Measurements from ENCODE around the gene GALNT4.

- no peak for TF ChIP-seq CTCF (IDR thresholded peaks at IDR 0.05)
- no peak for TF ChIP-seq POLR2AphosphoS5 (IDR thresholded peaks at IDR 0.05)
Observed at GRCh38 chr12:89540586-89540985, 16.0 kb upstream of the GALNT4 start.
